KMS-11 (cell line): Measurements from ENCODE around the gene ITM2C.

ENCODE experiments used
- H2AFZ ChIP-seq: fragments of 200-600 bp; sonication (generic); 2 replicates; pipeline ENCODE4 v1.6.1; 2016; ENCODE audit warnings: antibody characterized with exemption, mixed run types, low read depth
- H3K27ac ChIP-seq: fragments of 200-600 bp; sonication (generic); 2 replicates; pipeline ENCODE4 v1.6.1; 2016; ENCODE audit warnings: mild to moderate bottlenecking, mixed run types
- H3K27me3 ChIP-seq: fragments of 200-600 bp; sonication (generic); 2 replicates; pipeline ENCODE4 v1.6.1; 2017; ENCODE audit warnings: mild to moderate bottlenecking, low read depth, mixed run types, moderate library complexity; ENCODE audit not compliant: insufficient read depth
- H3K36me3 ChIP-seq: fragments of 200-600 bp; sonication (generic); 2 replicates; pipeline ENCODE4 v1.6.1; 2017; ENCODE audit warnings: mild to moderate bottlenecking, mixed run types; ENCODE audit not compliant: insufficient read depth
- H3K4me1 ChIP-seq: fragments of 200-600 bp; sonication (generic); 2 replicates; pipeline ENCODE4 v1.6.1; 2016; ENCODE audit warnings: mild to moderate bottlenecking, low read depth, mixed run types; ENCODE audit not compliant: poor library complexity, severe bottlenecking
- H3K4me2 ChIP-seq: fragments of 200-600 bp; sonication (generic); 2 replicates; pipeline ENCODE4 v1.7.0; 2016; ENCODE audit warnings: mild to moderate bottlenecking, mixed run types
- H3K4me3 ChIP-seq: fragments of 200-600 bp; sonication (generic); IDR thresholded peaks from 2 replicates; pipeline ENCODE4 v1.6.1; 2017; ENCODE audit warnings: low read depth, low read length, mixed read lengths; ENCODE audit not compliant: insufficient read depth
- H3K79me2 ChIP-seq: fragments of 200-600 bp; sonication (generic); 2 replicates; pipeline ENCODE4 v1.6.1; 2016; ENCODE audit warnings: low read depth, mixed run types; ENCODE audit not compliant: insufficient read depth
- H3K9ac ChIP-seq: fragments of 200-600 bp; sonication (generic); 2 replicates; pipeline ENCODE4 v1.6.1; 2016; ENCODE audit warnings: mild to moderate bottlenecking, mixed run types
- H4K20me1 ChIP-seq: fragments of 200-600 bp; sonication (generic); 2 replicates; pipeline ENCODE4 v1.6.1; 2016; ENCODE audit warnings: mild to moderate bottlenecking, mixed run types; ENCODE audit not compliant: insufficient read depth
- CTCF ChIP-seq: fragments of 200-600 bp; sonication (generic); conservative IDR thresholded peaks from 2 replicates; pipeline ENCODE4 v1.6.1; 2017; ENCODE audit warnings: low read depth, mild to moderate bottlenecking, antibody characterized with exemption, low read length, moderate library complexity, mixed read lengths

The ITM2C gene

GRCh38 chr2:230829959-230830358 is 34.8 kb upstream of the ITM2C start:
- TF ChIP-seq CTCF, result no peak
- Histone ChIP-seq H3K4me3 (no peak overlapping the region), H2AFZ (no peak overlapping the region), H3K4me1 (no peaks in the 10 kb centered on the region), H3K27ac (no peak overlapping the region), H4K20me1 (no peaks in the 10 kb centered on the region), H3K79me2 (no peaks in the 10 kb centered on the region), H3K27me3 (no peaks in the 10 kb centered on the region), H3K36me3 (no peaks in the 10 kb centered on the region), H3K4me2 (no peak overlapping the region), H3K9ac (no peak overlapping the region)

GRCh38 chr2:230830428-230830827 is 34.3 kb upstream of the ITM2C start:
- H3K27me3 ChIP-seq, result no peaks in the 10 kb centered on the region
- H3K4me3 ChIP-seq, result no peak overlapping the region
- TF ChIP-seq CTCF, result no peak
- no peaks in the 10 kb centered on the region for H3K79me2 ChIP-seq
- H3K27ac ChIP-seq, result no peak overlapping the region
- H4K20me1 ChIP-seq, result no peaks in the 10 kb centered on the region
- no peaks in the 10 kb centered on the region for H3K4me1 ChIP-seq
- H3K36me3 ChIP-seq, result no peaks in the 10 kb centered on the region
- H3K4me2 ChIP-seq, result no peak overlapping the region
- H3K9ac ChIP-seq, result no peak overlapping the region
- no peak overlapping the region for H2AFZ ChIP-seq

- H3K4me3 ChIP-seq, result no peak overlapping the region
- no peak overlapping the region for H2AFZ ChIP-seq
- no peaks in the 10 kb centered on the region for H3K79me2 ChIP-seq
- H3K4me2 ChIP-seq, result no peak overlapping the region
- H3K36me3 ChIP-seq, result no peaks in the 10 kb centered on the region
- no peaks in the 10 kb centered on the region for H4K20me1 ChIP-seq
- H3K27me3 ChIP-seq, result no peaks in the 10 kb centered on the region
- no peak overlapping the region for H3K27ac ChIP-seq
- H3K4me1 ChIP-seq, result no peaks in the 10 kb centered on the region
- TF ChIP-seq CTCF, result no peak
- no peak overlapping the region for H3K9ac ChIP-seq
These were observed 24.4 kb upstream of the ITM2C start for GRCh38 chr2:230840301-230840700.

DNA sequence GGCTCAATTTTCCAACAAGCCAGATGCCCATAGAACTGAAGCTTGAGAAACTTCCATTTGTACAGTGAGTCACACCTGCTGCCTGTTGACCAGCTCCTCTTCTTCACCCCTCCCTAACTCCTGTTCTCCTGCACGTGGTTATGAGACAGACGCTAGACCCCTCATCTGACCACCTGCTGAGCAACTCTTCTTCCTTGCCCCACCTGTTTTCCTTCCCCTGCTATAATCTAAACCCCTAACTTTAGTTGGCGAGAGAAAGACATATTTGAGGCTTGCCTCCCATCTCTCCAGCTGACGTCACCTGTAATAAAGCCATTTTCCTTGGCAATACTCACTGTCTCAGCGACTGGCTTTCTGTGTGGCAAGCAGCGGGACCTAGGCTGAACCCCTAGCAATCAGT is 22.3 kb upstream of the ITM2C start:
- no peaks in the 10 kb centered on the region for H3K79me2 ChIP-seq
- no peak overlapping the region for H3K4me3 ChIP-seq
- H2AFZ ChIP-seq, result no peak overlapping the region
- H3K36me3 ChIP-seq, result no peaks in the 10 kb centered on the region
- no peaks in the 10 kb centered on the region for H4K20me1 ChIP-seq
- no peak overlapping the region for H3K9ac ChIP-seq
- peaks cover 9% of the 10 kb centered on the region for H3K4me1 ChIP-seq
- TF ChIP-seq CTCF, result no peak
- no peak overlapping the region for H3K4me2 ChIP-seq
- no peak overlapping the region for H3K27ac ChIP-seq
- no peaks in the 10 kb centered on the region for H3K27me3 ChIP-seq

- Histone ChIP-seq H3K4me1 (peaks cover 15% of the 10 kb centered on the region), H3K27me3 (no peaks in the 10 kb centered on the region), H4K20me1 (no peaks in the 10 kb centered on the region), H3K4me2 (no peak overlapping the region), H3K36me3 (no peaks in the 10 kb centered on the region), H2AFZ (no peak overlapping the region), H3K79me2 (no peaks in the 10 kb centered on the region), H3K9ac (no peak overlapping the region), H3K4me3 (no peak overlapping the region), H3K27ac (no peak overlapping the region)
- no peak for TF ChIP-seq CTCF
These were observed 21.6 kb upstream of the ITM2C start for GRCh38 chr2:230843132-230843531.
